Renal cortical epithelial cell (primary cell): ENCODE results near the gene SPR. TPM values are rescaled to one million over a fixed set of nuclear protein-coding genes. Genes with fewer than 3 reads are reported as not detected.
"Not testable (repeated sequence)": the region's sequence is repeated elsewhere in the genome, so short reads cannot be mapped to it uniquely, and the experiment has no call there.

Experiments
- DNase-seq: peaks from one replicate; pipeline ENCODE4 v3.0.0-alpha.2; 2011; ENCODE audit warnings: low read depth
- total RNA-seq: library from RNA; depleted of rRNA; stranded (reverse); fragments of >200 nt; gene quantifications from 2 replicates; pipeline ENCODE4 v1.2.3, GENCODE V29; 2014

The SPR gene
- total RNA-seq, 1 donor from 2014 or later: 62.2 TPM

DNA sequence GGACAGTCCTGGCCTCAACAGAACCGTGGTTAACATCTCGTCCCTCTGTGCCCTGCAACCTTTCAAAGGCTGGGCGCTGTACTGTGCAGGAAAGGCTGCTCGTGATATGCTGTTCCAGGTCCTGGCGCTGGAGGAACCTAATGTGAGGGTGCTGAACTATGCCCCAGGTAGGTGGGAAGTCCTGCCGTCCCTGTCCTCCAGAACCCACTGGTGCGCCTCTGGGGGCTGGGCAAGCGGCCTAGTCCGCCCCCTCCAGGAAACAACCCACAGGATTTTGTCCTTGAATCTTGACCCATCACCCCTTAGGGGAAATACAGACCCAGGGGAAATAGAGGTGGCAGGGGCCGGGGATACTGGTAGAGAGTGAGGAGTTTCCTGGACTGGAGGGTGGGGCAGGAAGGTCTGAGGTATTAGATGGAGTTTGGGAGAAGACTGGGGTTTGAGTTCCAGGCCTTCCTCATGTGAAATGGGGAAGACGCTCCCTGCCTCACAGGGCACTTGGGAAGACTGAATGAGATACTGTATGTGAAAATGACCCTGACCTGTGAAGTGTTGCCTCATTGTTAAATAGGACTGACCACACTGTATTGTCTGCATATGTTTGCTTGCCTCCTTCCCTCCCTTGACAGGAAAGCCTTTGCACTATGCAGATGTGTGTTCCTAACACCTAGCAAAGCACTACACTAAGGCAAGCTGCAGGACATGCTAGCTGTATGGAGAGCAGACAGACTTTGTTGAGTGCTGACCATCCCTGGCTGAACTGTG lies 1.4 kb downstream of the SPR start:
- no peak for DNase-seq

DNA sequence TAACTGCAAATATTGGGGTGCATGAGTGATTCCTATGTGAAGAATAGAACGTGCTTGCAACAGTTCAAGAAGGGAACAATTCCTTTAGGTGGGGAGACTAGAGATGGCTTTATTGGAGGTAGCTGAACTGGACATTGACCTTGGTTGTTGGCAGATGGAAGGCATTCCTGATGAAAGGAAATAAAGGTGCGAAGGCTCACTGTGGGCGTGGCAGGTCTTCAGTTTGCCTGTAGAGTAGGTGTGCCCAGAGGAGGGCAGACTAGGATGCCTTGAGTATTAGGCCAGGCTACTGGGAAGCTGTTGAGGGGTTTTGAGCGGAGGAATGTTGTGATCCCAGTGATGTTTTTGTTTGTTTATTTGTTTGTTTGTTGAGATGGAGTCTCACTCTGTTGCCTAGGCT lies 2.8 kb downstream of the SPR start:
- no peak for DNase-seq

DNA sequence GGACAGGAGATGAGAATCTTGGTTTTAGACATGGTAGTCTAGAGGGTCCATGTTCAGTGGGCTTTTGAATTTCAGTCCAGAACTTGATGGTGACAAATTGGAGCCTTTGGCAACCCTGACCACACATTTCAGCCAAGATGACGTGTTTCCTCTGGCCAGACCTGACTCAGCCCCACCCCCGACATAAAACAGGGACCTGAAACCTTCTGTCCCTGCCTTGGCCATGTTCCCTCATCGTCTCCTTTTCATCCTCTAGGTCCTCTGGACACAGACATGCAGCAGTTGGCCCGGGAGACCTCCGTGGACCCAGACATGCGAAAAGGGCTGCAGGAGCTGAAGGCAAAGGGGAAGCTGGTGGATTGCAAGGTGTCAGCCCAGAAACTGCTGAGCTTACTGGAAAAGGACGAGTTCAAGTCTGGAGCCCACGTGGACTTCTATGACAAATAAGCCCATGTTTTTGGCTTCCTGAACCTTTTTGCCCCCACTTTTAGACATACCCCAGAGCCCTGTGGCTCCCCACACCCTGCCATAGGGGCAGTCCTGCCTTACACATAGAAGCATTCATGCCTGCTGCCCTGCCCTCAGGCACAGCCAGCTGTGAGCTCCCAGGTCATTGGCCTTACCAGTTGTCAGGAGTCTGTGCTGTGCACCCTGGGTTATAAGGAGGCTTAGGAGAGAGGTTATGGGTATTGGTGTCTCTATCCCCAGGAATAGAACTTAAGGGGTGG lies 4.0 kb downstream of the SPR start:
- DNase-seq: no peak

DNA sequence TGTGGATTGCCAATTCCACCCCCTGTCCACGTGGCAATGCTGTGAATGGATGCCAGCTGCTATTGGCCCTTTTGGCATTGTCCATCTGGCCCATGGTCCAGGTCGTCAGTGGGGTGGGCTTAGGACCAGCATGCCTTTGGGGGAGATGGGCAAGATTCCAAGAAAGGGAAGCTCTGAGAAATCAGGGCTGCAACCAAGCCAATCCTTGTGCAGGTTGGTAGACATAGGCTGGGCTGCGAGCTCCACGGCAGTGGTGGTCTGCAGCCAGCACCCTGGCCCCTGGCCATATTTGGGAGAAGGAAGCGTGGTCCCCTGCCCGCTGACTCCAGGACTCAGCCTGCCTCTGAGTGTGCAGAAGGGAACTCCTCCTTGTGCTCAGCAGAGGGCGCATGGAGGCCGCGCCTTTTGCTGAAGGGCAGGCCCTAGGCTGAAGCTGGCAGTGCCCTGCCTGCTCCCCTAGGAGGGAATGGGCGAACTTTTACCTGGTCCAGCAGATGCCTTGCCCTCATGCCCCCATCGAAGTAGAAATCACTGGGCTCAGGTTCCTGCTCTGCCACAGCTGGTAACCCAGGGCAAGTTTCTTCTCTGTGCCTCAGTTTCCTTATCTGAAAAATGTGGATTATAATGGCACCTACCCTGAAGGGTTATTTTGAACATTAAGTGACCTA lies 5.4 kb downstream of the SPR start:
- DNase-seq: peak; percentile 57

DNA sequence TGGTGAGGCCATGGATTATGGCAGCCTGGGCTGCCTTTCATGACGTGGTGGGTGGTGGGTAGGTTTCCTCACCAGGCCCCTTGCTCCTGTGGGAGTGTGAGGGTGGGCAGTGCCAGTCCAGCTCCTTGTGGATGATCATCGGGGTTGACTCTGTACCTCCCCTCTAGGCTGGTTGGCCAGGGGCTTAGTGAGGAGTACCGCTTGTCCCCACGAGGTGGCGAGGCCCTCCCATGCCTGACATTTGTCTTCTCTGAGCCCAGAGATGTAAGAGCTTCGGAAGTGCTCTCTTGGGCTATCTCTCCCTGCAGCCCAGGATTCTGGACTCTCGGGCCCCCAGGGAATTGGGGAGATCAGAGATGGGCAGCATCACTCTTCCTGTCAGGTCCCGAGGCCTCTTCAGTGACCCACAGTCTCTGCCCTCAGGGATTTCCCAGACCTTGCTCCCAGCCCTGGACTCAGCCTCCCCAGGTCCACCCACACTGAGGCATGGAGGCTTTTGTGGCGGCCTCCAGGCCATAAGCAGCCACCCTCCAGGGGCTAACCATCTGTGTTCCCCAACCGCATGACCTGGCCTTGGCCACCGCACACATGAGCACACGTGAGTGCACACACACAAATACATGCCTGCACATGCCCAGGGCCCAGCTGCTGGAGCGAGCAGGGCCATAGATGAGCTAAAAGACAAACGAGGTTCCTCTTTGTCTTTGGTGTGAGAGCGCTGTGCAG lies 6.5 kb downstream of the SPR start:
- DNase-seq: peak; percentile 53

DNA sequence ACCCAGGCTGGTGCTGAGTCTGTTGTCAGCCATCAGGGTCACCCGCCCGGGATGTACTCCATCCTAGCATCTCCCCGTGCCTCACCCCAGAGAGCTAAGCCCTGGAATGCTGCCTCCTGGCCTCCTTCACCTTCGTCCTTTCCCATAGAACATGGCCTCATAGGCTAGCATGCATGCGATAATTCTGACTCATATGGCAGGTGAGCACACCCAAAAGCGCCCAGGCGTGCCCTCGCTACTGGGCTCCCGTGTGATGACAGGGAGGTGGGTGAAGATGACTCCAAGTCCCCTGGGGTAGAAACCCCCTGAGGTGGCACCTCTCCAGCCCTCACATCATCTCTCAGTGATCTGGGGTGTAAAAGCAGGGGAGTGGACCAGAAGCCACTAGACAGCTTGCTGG lies 7.3 kb downstream of the SPR start:
- DNase-seq: no peak

DNA sequence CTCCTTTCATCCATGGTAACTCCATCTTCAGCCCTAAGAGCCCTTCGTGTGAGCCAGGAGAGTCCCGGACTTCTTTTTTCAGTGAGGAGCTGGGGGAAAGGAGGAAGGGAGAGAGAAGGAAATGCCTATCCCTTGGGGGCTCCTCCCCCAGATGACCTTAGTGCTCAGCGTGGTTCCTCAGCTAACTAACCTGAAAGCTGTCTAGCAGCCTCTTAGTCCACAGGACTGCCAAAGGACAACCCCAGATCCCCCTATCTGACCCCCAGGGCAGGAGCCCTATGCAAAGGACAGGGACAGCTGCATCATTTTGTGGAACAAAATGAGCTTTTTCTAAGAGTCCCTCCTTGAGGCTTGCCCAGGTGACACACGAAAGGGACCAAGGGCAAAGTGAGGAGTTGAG lies 7.9 kb downstream of the SPR start:
- DNase-seq: no peak

DNA sequence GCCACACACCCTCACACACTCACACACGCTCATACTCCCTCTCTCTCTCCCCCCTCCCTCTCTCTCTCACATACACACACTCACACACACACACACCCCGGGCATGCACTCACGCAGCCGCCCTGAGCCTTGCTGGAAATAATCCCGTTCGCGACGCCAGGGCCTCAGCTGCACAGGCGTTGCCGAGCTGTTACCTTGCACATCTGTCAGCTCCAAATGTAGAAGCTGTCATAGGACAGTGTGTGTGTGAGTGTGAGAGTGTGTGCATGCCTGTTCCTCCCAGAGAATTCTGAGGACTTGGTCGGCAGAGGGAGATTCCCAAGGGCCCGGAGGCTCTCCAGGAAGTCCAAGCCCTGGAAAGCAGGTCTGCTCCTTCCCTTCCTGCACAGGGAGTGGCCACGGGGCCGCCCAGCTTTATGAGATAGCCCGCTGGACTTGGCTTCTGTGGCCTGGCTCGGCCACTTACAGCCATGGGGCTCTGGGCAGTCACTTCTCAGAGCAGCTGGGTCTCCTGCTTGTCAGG lies 8.6 kb downstream of the SPR start:
- DNase-seq: peak; percentile 54

DNA sequence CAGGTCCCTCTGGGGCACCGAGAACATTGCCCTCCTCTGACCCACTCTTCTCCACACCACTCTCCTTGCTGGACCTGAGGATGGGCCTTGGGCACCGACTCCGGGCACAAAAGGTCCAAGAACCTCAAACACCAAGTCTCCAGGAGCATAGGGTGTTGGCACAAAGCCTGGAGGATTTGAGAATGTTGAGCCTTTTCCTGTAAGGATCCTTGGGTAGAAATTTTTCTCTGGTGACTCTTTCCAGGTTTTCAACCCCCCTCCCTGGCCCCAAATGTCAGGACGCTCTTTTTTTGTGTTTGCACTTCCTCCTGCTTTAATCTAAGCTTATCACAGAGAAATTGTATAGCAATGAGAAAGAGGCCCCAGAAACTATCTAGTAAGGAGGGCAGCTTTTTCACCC lies 9.2 kb downstream of the SPR start:
- peak; percentile 44 for DNase-seq

DNA sequence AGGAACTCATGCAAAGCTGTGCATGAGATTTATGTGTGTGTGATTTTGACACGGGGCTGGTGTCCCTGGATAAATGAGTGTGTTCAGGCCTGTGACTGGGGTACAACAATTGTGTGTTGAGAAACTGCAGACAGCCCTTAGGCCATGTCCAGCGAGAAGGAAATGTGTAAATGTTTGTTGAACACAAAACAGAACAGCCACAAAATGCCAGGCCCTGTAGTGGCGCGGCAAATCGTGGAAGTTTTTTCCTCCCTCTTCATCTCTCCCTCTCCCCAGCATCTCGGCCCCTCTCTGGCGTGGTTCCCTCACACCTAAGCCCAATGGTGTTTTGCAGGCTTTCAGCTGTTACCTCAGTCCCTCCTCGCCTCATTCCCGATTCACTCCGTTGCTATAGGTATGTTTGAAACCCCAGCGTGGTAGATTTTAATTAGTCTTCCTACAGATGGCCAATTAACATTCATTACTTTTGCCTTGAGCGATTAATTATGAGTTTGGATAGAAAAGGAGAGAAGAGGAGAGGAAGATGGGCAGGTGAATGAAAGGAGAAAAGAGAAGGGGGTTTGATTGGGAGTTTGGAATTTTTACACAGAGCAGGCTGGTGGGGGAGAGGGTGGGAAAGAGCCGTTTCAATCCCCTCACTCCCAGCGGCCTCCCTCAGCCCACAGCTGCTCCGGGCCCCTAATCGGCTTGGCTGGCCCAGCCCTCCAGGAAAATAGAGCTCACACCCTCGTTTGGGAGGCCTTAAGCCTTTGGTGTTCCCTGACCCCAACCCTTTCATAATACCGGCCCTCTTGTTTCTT lies 10.8 kb downstream of the SPR start:
- DNase-seq: no peak

DNA sequence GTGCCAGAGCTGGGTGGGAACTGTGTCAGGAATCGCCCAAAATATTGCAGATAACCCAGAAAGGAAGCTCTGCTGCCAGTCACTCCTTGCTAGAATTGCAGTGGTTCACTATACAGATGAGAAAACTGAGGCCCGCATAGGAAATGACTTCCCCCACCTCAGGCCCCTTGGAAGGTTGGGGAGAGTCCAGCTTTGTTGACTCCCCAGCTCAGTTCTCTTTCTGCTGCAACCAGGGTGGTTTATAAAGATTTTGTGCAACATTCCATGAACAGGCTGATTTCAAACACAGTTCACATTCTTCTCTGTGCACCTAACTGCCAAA lies 11.3 kb downstream of the SPR start:
- no peak for DNase-seq

DNA sequence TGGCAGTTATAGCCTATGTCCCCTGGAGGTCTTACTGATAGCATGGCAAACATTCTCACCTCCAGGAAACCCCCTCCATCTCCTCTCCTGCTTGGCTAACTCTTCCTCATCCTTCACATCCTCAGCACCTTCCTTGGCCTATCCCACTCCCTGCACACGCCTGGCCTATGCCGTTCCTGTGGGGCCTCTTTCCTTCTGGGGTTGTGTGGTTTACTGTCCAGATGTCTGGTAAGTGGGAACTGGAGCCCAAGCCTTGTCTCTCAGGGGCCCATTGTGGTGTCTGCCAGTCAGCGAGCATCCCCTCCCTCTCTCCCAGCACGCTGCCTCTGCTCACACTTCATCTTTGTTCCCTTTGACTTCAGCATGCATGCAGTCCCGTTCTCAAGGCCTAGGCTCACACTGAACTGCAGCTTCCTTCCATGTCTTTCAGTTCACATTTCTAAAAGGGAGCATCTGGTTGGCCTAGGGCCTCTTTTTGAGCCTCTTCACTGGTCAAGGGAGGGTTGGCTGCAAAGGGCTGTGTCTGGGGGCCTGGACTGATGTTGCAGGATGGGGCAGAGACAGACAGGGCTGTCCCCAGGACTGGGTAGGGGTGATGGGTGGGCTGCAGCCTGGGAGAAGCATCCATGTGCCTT lies 13.1 kb downstream of the SPR start:
- DNase-seq: no peak

DNA sequence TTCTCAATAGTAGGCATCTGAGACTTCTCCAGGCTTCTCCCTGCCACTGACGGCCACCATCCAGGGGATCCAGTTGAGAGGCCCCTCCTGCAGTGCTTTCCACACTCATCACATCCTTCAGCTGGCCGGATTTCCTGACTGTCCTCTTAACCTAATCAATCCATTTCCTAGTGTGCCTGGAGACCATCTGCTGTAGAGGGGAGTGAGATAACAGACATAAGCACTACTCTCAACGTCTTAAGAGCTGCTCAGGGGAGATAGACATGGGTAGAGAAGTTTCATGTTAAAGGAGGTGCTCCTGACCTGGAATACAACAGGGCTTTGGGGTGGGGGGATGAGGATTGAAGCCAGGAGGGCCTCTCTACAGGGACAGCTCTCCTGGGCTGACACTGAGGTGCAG lies 14.2 kb downstream of the SPR start:
- DNase-seq: no peak

DNA sequence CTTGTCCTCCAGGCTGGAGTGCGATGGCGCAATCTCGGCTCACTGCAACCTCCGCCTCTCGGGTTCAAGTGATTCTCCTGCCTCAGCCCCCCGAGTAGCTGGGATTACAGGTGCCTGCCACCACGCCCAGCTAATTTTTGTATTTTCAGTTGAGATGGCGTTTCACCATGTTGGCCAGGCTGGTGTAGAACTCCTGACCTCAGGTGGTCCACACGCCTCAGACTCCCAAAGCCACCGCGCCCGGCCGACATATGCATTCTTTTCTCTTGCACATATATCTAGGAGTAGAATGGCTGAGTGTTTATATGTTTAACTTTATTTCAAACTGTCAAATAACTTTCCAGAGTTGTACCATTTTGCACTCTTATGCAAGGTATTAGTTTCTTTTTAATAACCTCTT lies 20.2 kb downstream of the SPR start:
- not testable (repeated sequence) for DNase-seq

DNA sequence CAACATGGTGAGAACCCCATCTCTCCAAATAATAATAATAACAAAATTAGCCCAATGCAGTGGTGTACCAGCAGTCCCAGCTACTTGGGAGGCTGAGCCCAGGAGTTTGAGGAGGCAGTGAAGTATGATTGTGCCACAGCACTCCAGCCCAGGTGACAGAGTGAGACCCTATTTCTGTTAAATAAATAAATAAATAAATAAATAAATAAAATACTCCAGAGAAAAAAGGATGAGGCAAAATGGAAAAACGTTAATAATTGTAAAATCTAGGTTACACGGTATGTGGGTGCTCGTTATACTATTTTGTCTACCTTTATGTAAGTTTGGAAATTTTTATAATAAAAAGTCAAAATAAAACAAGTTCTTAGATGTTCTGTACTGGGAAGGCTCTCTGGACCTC lies 21.5 kb downstream of the SPR start:
- DNase-seq: no peak

DNA sequence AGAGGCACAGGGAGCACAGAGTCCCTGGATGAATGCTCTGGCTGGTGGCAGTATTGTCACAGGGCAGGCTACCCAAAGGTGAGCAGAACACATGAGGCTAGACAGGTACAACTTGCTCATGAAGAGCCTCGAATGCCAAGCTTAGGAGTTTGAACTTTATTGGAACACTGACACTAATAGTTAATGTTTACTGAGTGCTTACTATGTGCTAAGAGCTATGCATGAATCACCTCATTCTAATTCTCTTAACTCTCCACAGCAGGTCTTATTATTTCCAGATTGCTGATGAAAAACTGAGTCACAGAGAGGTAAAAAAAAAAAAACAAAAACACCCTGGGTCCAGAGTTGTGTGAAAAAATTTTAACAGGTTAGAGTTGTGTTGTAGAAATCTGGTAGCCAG lies 24.0 kb downstream of the SPR start:
- DNase-seq: peak; percentile 97

DNA sequence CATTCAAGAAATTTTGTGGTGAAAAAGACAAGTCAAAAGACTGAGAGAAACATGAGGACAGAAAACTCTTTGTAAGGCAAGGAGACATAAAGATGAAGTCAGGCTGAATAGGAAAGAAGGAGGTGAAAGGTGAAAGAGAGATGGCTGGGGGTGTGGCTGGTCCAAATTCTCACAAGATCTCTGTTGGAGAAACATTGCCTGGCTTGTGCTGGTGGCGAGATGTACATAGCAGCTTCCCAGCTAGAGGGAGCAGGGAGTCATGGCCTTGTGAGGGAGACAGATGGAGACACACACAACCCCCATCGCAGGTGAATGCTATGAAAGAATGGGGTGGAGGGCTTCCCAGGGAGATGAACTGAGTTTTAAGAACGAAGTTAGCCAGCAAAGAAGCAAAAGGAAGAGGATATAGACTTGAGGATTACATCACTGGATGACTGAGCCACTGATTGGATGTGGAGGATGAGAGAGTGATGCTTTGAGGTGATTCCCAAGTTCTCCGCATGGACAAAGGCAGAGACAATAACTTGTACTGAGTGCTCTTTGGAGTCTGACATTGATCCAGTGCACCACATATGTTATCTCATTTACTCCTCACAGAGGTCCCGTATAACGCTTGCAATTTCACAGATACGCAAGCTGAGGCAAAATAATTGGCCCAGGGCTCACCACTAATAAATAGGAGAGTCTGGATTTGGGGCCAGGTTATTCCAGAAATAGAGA lies 26.4 kb downstream of the SPR start:
- no peak for DNase-seq

DNA sequence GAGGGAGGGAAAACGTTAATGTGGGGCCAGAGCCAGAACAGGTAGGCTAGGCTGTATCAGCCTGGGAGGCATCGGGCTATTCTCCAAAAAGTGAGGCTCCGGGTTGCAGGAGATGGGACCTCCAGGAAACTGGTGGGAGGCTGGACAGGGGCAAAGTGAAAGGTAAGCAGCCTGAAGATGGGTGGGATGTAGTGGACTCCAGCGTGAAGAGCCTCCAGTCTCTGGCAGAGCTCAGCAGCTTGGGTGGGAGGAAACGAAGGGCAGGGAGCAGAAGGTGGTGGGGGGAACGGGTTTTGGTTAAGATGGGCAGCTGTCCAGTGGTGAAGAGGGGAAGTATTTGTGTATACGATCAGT lies 27.0 kb downstream of the SPR start:
- no peak for DNase-seq

DNA sequence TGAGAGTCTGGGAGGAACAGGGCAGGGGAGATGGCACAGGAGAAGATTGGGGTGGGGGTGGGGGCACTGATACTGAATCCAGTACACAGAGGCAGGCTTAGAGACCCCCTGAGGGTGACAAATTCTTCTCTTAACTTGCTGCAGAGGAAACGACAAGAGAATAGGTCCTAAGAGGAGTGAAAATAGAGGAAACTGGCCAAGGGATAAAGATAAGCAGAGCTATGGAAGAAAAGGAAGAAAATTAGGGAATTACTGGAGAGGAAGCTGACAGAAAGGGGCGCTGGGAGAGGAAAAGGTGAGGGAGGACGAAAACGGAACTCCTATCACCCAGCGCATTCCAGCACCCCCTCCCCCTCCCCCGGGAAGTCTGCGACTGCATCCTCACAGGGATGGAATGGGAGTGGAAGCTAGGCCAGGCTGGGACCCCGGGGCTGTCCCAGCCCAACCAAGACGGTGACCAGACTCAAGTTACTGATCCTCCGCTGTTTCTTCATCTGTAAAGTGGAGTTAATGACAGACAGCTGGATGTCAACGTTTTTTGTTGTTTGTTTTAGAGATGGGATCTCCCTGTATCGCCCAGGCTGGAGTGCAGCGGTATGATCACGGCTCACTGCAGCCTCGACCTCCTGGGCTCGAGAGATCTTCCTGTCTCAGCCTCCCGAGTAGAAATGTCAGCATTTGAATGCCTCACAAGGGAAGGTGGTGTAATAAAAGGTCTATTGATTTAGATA lies 27.5 kb downstream of the SPR start:
- no peak for DNase-seq
